BE2C (cell line): ENCODE results near the gene ADIPOR2.

ENCODE experiments used
- DNase-seq: peaks from one replicate; pipeline ENCODE4 v3.0.0-alpha.2; 2020
- H3K27me3 ChIP-seq: fragments of 250-450 bp; sonication (Bioruptor Pico); 2 replicates; pipeline ENCODE4 v1.5.1; 2020; ENCODE audit warnings: mild to moderate bottlenecking
- H3K36me3 ChIP-seq: fragments of 250-450 bp; sonication (Bioruptor Pico); 2 replicates; pipeline ENCODE4 v1.5.1; 2020; ENCODE audit warnings: mild to moderate bottlenecking
- H3K4me1 ChIP-seq: fragments of 250-450 bp; sonication (Bioruptor Pico); 2 replicates; pipeline ENCODE4 v1.5.1; 2020
- H3K4me3 ChIP-seq: 2 replicates; pipeline ENCODE4 v1.5.1; 2011; ENCODE audit warnings: low read depth, low read length
- H3K9me3 ChIP-seq: fragments of 250-450 bp; sonication (Bioruptor Pico); 2 replicates; pipeline ENCODE4 v1.5.1; 2020
- TF ChIP-seq, protein P1 (sequence below): IDR thresholded peaks from 2 replicates; pipeline ENCODE4 v1.5.1; 2012; ENCODE audit warnings: mild to moderate bottlenecking, low read depth, low read length

The ADIPOR2 gene

DNA sequence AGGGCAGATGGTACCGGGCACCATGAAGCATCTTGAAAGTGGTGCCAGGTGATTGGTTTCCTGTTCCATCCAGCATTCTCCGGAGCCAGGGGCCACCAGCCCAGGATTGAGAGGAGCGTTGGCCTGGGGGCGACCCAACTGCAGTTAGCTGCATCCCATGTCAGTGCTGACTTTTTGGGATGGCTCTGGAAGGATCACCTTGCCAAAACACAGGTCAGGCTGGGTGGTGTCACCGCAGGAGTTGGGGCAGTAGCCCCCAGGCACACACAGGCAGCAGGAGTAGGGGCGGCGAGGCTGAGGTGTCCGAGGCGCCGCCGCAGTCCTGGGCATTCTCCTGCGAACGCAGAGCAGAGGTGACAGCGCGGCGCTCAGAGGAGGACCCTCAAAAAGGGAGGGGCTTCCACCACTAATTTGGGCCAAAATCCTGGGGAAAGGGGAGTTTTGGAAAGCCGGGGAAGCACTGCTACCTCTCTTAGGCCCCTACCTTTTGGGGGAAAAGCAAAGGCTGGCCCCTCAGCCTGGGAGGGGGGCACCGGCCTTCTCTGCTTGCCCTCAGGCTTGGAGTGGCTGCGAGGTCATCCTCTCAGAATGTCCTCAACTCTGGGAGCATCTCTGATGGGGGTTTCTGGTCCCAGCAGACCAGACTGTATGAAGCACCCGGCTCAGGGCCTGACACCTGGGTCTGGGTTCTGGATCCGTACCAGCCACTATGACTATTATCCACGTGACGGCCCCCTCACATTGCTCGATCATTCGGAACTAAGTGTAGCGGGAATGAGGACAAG lies 102.7 kb downstream of the ADIPOR2 start:
- no peaks in the 10 kb centered on the region for H3K36me3 ChIP-seq
- no peak for DNase-seq
- no peaks in the 10 kb centered on the region for H3K27me3 ChIP-seq
- TF ChIP-seq, protein P1, sequence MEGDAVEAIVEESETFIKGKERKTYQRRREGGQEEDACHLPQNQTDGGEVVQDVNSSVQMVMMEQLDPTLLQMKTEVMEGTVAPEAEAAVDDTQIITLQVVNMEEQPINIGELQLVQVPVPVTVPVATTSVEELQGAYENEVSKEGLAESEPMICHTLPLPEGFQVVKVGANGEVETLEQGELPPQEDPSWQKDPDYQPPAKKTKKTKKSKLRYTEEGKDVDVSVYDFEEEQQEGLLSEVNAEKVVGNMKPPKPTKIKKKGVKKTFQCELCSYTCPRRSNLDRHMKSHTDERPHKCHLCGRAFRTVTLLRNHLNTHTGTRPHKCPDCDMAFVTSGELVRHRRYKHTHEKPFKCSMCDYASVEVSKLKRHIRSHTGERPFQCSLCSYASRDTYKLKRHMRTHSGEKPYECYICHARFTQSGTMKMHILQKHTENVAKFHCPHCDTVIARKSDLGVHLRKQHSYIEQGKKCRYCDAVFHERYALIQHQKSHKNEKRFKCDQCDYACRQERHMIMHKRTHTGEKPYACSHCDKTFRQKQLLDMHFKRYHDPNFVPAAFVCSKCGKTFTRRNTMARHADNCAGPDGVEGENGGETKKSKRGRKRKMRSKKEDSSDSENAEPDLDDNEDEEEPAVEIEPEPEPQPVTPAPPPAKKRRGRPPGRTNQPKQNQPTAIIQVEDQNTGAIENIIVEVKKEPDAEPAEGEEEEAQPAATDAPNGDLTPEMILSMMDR = no peak
- no peaks in the 10 kb centered on the region for H3K9me3 ChIP-seq
- no peak overlapping the region for H3K4me3 ChIP-seq
- H3K4me1 ChIP-seq = peaks cover 6% of the 10 kb centered on the region; the same call in 1 of the 2 replicates

DNA sequence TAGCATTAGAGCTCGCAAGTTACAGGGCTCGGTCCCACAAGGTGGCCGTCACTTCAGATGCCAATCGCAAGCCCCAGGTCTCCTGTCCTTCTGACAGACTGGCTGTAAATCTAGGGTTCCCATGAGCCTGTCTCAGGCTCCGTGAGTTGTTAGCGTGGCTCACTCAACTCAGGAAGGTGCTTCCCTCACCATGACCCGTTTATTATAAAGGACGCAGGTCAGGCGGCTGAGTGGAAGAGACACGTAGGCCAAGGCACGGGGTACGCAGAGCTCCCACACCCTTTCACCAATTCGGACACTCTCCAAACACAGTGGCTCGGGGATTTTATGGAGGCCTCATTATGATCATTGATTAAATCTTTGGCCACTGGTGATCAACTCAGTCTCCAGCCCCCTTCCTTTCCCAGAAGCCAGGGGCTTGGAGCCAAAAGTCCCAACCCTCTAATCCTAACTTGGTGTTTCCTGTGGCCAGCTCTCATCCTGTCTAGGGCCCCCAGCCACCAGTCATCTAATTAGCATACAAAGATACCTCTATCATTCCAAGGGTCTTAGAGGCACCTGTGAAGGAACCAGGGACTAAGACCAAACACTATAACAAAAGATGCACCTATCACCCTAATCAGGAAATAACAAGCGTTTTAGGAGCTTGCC lies 103.7 kb downstream of the ADIPOR2 start:
- H3K27me3 ChIP-seq = no peaks in the 10 kb centered on the region
- H3K36me3 ChIP-seq = no peaks in the 10 kb centered on the region
- TF ChIP-seq, protein P1 = no peak
- H3K9me3 ChIP-seq = no peaks in the 10 kb centered on the region
- H3K4me1 ChIP-seq = peaks cover 6% of the 10 kb centered on the region; the same call in 1 of the 2 replicates
- H3K4me3 ChIP-seq = no peak overlapping the region
- DNase-seq = no peak

DNA sequence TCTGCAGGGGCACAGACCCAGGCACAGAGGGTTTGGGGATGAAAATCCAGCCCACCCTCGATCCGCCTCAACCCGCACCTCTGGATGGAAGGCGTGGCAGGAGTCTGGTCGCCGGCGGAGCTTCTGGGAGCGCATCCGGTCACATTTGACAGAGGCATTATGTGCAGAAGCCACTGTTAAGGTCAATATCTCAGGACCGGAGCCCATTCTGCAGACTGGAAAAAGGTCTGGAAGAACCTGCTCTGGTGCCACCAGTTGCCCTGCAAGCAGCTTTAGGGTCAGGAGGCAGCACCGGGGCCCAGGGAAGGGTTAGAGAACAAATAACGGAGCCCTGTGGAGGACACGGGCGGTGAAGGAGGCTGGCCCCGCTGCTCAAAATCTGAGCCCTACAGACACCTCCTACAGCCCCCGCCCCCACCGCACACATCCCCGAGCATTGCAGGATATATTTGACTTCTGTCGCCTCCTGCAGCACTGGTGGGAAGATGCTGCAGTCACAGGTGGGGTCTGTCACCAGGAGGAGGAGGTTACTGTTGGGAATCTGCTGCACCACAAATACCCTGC lies 104.4 kb downstream of the ADIPOR2 start:
- no peaks in the 10 kb centered on the region for H3K9me3 ChIP-seq
- no peak overlapping the region for H3K4me3 ChIP-seq
- H3K4me1 ChIP-seq = peaks cover 5% of the 10 kb centered on the region; the same call in 1 of the 2 replicates
- no peaks in the 10 kb centered on the region for H3K36me3 ChIP-seq
- no peak for DNase-seq
- no peaks in the 10 kb centered on the region for H3K27me3 ChIP-seq
- TF ChIP-seq, protein P1 = no peak

DNA sequence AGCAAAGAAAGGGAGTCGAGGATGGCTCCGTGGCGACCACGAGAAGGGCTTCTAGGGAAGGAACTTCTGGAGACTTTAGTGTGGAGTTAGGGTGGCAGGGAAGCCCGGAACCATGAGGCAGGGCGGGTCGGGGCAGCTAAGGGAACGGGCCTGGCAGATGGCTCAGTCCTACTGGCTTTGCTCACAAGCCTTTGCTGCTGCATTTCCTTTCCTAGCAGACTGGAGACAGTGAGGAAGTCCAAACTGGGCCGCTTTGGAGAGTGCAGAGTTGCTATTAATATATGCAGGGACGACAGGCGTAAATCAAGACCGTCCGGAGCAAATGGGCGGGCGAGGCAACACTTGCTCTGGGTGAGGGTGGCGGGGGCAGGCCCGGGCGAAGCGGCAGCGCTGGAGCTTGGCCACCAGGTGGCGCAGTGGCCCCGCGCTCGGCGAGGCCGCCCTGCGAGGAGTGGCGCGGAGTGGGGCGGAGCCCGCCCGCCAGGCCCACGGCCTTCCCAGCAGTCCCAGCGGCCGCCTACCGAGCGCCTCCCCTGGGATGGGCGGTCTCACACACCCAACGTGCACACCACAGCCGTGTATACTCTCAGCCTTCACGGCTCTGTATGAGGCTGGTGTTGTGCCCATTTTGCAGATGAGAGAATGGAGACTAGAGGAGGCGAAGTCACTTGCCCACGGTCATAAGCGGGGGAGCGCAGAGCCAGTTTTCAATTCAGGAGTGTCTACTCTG lies 105.1 kb downstream of the ADIPOR2 start:
- DNase-seq = peak; percentile 93
- no peaks in the 10 kb centered on the region for H3K27me3 ChIP-seq
- no peaks in the 10 kb centered on the region for H3K9me3 ChIP-seq
- H3K36me3 ChIP-seq = no peaks in the 10 kb centered on the region
- TF ChIP-seq, protein P1 = peak; percentile 73
- no peak overlapping the region; the same call in 1 of the 2 replicates for H3K4me3 ChIP-seq
- peaks cover 3% of the 10 kb centered on the region for H3K4me1 ChIP-seq

DNA sequence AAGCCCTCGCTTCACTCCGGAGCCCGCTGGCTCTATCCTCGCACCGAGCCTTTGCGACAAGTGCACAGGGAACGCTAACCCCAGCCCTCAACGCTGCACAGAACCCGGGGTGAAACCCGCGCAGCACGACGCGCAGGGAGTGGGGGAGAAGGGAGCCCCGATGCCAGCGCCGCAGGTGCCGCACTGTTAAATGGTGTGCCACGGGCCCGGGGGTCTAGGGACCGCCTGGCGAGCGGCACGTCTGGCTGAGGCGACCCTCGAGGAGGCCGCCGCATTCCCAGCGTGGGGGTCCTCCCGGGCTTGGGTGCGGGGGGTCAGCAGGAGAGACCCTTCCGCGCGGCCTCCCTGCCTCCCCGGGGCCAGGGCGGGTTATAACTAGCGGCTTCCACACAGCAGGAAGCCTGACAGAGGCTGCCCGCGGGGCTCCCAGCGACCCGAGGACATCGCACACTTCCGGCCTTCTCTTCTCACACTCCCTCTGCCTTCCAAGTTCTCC lies 105.7 kb downstream of the ADIPOR2 start:
- peaks cover 7% of the 10 kb centered on the region for H3K4me1 ChIP-seq
- H3K36me3 ChIP-seq = no peaks in the 10 kb centered on the region
- H3K9me3 ChIP-seq = no peaks in the 10 kb centered on the region
- no peak for DNase-seq
- H3K4me3 ChIP-seq = no peak overlapping the region
- H3K27me3 ChIP-seq = no peaks in the 10 kb centered on the region
- TF ChIP-seq, protein P1 = no peak
